GM19025 (cell line): Measurements from ENCODE around the gene RAB34.
"Not testable (repeated sequence)": the region's sequence is repeated elsewhere in the genome, so short reads cannot be mapped to it uniquely, and the experiment has no call there.

Experiments used
- ATAC-seq: cut with Tn5 transposase; IDR thresholded peaks from one replicate; pipeline ENCODE4 v1.9.1; 2021; ENCODE audit warnings: mild to moderate bottlenecking, low read depth, moderate library complexity; ENCODE audit not compliant: unreplicated experiment

Gene RAB34

DNA sequence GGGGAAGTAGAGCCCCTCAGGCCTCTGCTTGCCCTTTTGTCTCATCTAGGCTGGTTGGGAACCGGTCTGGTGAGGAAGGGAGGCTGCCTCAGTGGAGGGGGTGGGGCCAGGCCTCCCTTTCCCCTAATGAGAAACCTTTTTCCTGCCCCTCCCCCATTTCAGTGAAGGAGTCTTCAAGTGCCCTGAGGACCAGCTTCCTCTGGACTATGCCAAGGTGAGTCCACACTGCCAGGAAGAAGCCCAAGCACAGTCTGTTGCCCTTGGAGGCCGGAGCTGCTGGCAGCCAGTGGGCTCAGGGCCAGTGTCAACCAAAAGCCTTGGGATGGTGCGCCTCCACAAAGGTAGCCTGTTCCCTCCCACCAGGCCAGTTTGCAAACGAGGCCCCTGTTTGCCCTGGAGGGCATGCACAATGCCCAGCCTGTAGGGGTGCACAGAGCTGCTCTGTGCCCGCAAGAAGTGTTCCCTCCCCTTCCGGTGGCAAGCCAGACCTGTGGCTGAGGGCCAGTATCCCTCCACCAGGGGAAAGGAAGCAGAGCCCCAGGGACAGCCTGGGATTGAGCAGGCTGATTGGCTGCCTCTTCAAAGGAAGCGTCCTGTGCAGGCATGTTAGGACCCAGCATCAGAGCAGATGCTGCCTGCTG, 29.5 kb upstream of the RAB34 start:
- ATAC-seq, result no peak

GRCh38 chr17:28746611-28747050, 29.0 kb upstream of the RAB34 start:
- no peak for ATAC-seq

DNA sequence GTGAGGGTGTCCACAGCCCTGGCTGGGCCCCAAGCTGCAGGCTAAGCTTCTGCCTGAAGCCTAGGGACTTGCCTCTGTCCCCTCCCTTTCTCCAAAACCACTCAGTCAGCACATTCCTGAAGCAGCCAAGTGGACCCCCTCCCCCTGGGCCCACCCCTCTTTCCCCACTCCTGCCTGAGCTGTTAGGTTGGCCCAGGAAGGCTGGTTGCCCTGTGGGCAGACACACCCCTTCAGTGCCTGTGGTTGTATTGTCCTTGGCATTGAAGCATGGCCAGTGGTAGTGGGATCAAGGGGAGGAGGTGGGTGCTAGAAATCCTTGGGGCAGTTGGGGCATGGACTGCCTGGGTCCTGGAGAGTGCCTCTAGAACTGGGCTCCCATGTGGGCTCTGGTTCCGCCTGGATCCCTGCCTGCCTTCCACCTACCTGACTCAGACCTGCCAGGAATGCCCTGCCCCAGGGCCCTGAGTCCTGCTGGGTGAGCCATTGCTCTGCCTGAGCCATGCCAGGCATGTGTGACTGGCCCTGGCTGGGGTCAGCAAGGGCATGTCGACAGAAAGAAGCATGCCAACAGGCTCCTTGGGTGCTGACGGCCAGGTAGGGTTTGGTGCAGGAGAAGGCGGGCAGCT, 28.2 kb upstream of the RAB34 start:
- no peak for ATAC-seq

GRCh38 chr17:28744972-28745785, 27.5 kb upstream of the RAB34 start:
- no peak for ATAC-seq

GRCh38 chr17:28744104-28744971, 26.7 kb upstream of the RAB34 start:
- ATAC-seq, result peak; percentile 31

- peak; percentile 67 for ATAC-seq
These were observed 25.8 kb upstream of the RAB34 start, which contains the start of gene TRAF4 for GRCh38 chr17:28743243-28744103. TRAF4 (plus strand) TSS chr17:28744011; CDS start chr17:28744113, 102 bp downstream.

DNA sequence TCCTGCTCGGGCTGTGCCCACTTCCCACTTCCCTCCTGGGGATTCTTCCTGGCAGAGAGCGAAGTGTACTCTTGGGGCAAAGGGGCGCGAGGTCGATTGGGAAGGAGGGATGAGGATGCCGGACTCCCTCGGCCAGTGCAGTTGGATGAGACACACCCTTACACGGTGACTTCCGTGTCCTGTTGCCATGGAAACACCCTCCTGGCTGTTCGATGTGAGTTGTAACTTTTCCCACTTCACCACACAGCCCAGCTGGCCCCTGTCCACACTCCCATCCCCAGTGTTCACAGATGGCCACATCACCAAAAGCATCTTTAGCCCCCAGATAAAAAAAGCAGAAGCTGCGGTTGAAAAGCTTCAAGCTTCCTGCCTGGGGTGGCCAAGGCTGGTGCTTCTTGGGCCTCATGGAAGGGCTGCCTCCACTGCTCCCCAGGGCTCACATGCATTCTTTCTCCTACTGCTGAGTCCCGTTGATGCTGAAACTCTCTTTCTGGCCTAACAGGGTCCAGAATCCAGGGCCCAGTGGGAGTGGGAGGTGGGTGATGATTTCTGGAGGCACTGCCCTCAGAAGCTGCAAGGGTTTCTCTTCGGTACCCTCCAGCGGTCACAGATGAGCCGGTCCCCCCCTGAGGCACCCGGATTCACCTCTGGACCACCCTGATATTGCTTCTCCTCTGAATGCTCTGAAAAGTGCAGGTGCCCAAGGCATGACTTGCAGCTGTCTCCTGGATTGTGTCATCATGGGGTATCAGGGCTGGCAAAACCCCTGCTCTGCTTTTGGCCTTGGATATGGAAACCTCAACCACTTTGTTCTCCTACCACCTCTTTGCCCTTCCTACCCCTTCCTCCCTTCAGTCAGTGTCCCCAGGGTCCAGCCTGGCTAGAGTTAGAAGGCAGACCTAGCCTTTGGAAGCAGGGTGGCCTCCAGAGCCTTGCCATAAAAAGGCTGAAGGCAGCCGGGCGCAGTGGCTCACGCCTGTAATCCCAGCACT, 24.0 kb upstream of the RAB34 start:
- ATAC-seq, result no peak

GRCh38 chr17:28740406-28741357, 23.0 kb upstream of the RAB34 start:
- no peak for ATAC-seq

GRCh38 chr17:28738680-28739384, 21.2 kb upstream of the RAB34 start:
- ATAC-seq, result no peak

GRCh38 chr17:28737770-28738679, 20.4 kb upstream of the RAB34 start:
- peak; percentile 59 for ATAC-seq

GRCh38 chr17:28737316-28737715, 19.6 kb upstream of the RAB34 start:
- no peak for ATAC-seq

GRCh38 chr17:28735913-28736769, 18.5 kb upstream of the RAB34 start:
- not testable (repeated sequence) for ATAC-seq

DNA sequence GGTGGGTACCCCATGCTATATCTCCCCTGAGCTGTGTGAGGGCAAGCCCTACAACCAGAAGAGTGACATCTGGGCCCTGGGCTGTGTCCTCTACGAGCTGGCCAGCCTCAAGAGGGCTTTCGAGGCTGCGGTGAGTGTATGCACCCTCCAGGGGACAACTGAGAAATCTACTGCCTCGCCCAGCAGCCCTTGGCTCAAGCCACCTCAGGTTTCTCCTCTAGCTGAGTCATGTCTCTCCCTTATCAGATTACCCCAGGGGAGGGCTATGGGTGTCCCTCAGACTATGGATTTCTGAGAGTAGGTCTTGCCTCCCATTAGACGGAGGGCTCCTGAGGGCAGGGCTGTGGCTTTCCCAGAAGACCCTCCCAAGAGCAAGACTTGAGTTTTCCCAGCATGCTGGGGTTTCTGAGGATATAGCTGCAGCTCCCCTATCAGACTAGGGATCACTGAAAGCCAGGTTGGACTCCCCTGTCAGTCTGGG, 17.6 kb upstream of the RAB34 start:
- ATAC-seq, result no peak

GRCh38 chr17:28734712-28735241, 17.1 kb upstream of the RAB34 start:
- no peak for ATAC-seq
